HG02759 (cell line): Measurements from ENCODE around the gene PTCHD1.

Source experiments
- ATAC-seq: cut with Tn5 transposase; IDR thresholded peaks from one replicate; pipeline ENCODE4 v1.9.1; 2021; ENCODE audit warnings: mild to moderate bottlenecking, moderate library complexity; ENCODE audit not compliant: unreplicated experiment

PTCHD1 gene

GRCh38 chrX:23344904-23345271, 10.2 kb downstream of the PTCHD1 start:
- no peak for ATAC-seq

- no peak for ATAC-seq
Measured at GRCh38 chrX:23356189-23356588, 21.5 kb downstream of the PTCHD1 start.

GRCh38 chrX:23364416-23364815, 29.8 kb downstream of the PTCHD1 start:
- ATAC-seq: no peak

GRCh38 chrX:23365541-23365940, 30.9 kb downstream of the PTCHD1 start:
- no peak for ATAC-seq

GRCh38 chrX:23366914-23367313, 32.3 kb downstream of the PTCHD1 start:
- no peak for ATAC-seq

- no peak for ATAC-seq
Measured at GRCh38 chrX:23369027-23369426, 34.4 kb downstream of the PTCHD1 start.

- no peak for ATAC-seq
Measured at GRCh38 chrX:23372220-23372902, 37.7 kb downstream of the PTCHD1 start.

- no peak for ATAC-seq
Measured at GRCh38 chrX:23373129-23373804, 38.6 kb downstream of the PTCHD1 start.

GRCh38 chrX:23374291-23374690, 39.6 kb downstream of the PTCHD1 start:
- no peak for ATAC-seq

- no peak for ATAC-seq
Measured at GRCh38 chrX:23376581-23376980, 41.9 kb downstream of the PTCHD1 start.

- no peak for ATAC-seq
Measured at GRCh38 chrX:23380581-23380980, 45.9 kb downstream of the PTCHD1 start.

GRCh38 chrX:23381099-23382087, 46.7 kb downstream of the PTCHD1 start:
- no peak for ATAC-seq

- ATAC-seq: no peak
Measured at GRCh38 chrX:23382572-23382971, 47.9 kb downstream of the PTCHD1 start.

- ATAC-seq: no peak
Measured at GRCh38 chrX:23383411-23383810, 48.8 kb downstream of the PTCHD1 start.

GRCh38 chrX:23385242-23385641, 50.6 kb downstream of the PTCHD1 start:
- ATAC-seq: no peak

GRCh38 chrX:23386260-23386659, 51.6 kb downstream of the PTCHD1 start:
- no peak for ATAC-seq

- no peak for ATAC-seq
Measured at GRCh38 chrX:23386726-23387125, 52.1 kb downstream of the PTCHD1 start.

- ATAC-seq: no peak
Measured at GRCh38 chrX:23387550-23388184, 53.0 kb downstream of the PTCHD1 start.

GRCh38 chrX:23389196-23389792, 54.6 kb downstream of the PTCHD1 start:
- ATAC-seq: no peak

GRCh38 chrX:23390979-23391378, 56.3 kb downstream of the PTCHD1 start:
- ATAC-seq: no peak

GRCh38 chrX:23392195-23392594, 57.5 kb downstream of the PTCHD1 start:
- no peak for ATAC-seq
